SK-N-MC (cell line): ENCODE results near the gene DUSP28.

Source experiments
- EZH2 ChIP-seq: fragments of 200-600 bp; sonication (generic); IDR thresholded peaks from one replicate; pipeline ENCODE4 v1.6.1; 2017; ENCODE audit warnings: antibody characterized with exemption
- FOXP2 ChIP-seq: optimal IDR thresholded peaks from 2 replicates; pipeline ENCODE3; 2011; ENCODE audit warnings: mild to moderate bottlenecking, moderate library complexity; ENCODE audit not compliant: insufficient read depth; ENCODE audit errors: extremely low read length, control extremely low read depth
- POLR2AphosphoS5 ChIP-seq: IDR thresholded peaks from 2 replicates; pipeline ENCODE4 v1.6.1; 2012; ENCODE audit warnings: mild to moderate bottlenecking, low read depth, low read length, borderline replicate concordance

GRCh38 chr2:240556553-240557100, 3.5 kb upstream of the DUSP28 start:
- no peak for TF ChIP-seq POLR2AphosphoS5
- no peak for TF ChIP-seq FOXP2
- TF ChIP-seq EZH2 = no peak
